Measurements from ENCODE around the gene MLN.

Gene MLN

GRCh38 chr6:33751771-33752645, 51.8 kb downstream of the MLN start:
- DNase-seq = no peak

GRCh38 chr6:33750244-33750991, 53.4 kb downstream of the MLN start:
- no peak for DNase-seq

GRCh38 chr6:33749401-33749800, 54.4 kb downstream of the MLN start:
- DNase-seq = no peak

- DNase-seq = no peak
These were observed 55.0 kb downstream of the MLN start for GRCh38 chr6:33748841-33749240.

GRCh38 chr6:33747823-33748222, 56.0 kb downstream of the MLN start:
- no peak for DNase-seq

- no peak for DNase-seq
These were observed 57.1 kb downstream of the MLN start, which contains the start of gene IP6K3 for GRCh38 chr6:33746651-33747100. Gene IP6K3, minus strand, starts transcription at chr6:33746905. Its CDS starts 11,429 bp downstream, at chr6:33735476.

- DNase-seq = no peak
These were observed 57.7 kb downstream of the MLN start for GRCh38 chr6:33746036-33746600.

- DNase-seq = no peak
These were observed 58.3 kb downstream of the MLN start for GRCh38 chr6:33745548-33745947.

- no peak for DNase-seq
These were observed 58.8 kb downstream of the MLN start for GRCh38 chr6:33744895-33745546.

All from stimulated activated CD4-positive, alpha-beta T cell treated with anti-CD3 and anti-CD28 coated beads, Interleukin-4, amount 100 ng/mL, for 24 hours (primary cell).